Left lung (tissue), 10 donors: Measurements from ENCODE around the gene DENND1A. TPM values are rescaled to one million over a fixed set of nuclear protein-coding genes. Genes with fewer than 3 reads are reported as not detected.

Source experiments
- ATAC-seq: fragments of 200-7000 bp; cut with Tn5 transposase; one replicate; pipeline ENCODE4 v1.9.1; 2020; ENCODE audit warnings: moderate library complexity
- DNase-seq, 4 donors: peaks; one replicate each; pipeline ENCODE4 v3.0.0-alpha.2; 2013 to 2020
- H3K27ac ChIP-seq, 2 donors: fragments of 200-600 bp; sonication (generic) in 1 of 2; one replicate each; pipeline versions ENCODE4 v1.5.0 to v1.8.0; 2020 to 2021
- H3K27me3 ChIP-seq, 2 donors: fragments of 200-600 bp; sonication (generic) in 1 of 2; one replicate each; pipeline versions ENCODE4 v1.5.0 to v1.8.0; 2020 to 2021
- H3K36me3 ChIP-seq, 2 donors: fragments of 200-600 bp; sonication (generic) in 1 of 2; one replicate each; pipeline versions ENCODE4 v1.5.0 to v1.8.0; 2020 to 2021
- H3K4me1 ChIP-seq, 2 donors: fragments of 200-600 bp; one replicate each; pipeline ENCODE4 v1.8.0; 2021
- H3K4me3 ChIP-seq, 2 donors: fragments of 200-600 bp; sonication (generic) in 1 of 2; one replicate each; pipeline versions ENCODE4 v1.5.0 to v1.8.0; 2020 to 2021; ENCODE audit warnings: mild to moderate bottlenecking in 1 of 2
- H3K9me3 ChIP-seq, 2 donors: fragments of 200-600 bp; sonication (generic) in 1 of 2; one replicate each; pipeline versions ENCODE4 v1.5.0 to v1.8.0; 2020 to 2021
- intact Hi-C, 2 donors: fragments of 100-400 bp; cut with DNase I; formaldehyde crosslinking; loops; one replicate each; pipeline versions ENCODE4 v1.11.2 to v1.14.2; 2022
- polyA plus RNA-seq, 6 donors: library from polyadenylated mRNA; unstranded; fragments of 120-200 nt; gene quantifications; one replicate each; pipeline ENCODE4 v1.2.1, GENCODE V29; 2013; ENCODE audit not compliant: insufficient read length in 6 of 6
- total RNA-seq, 2 donors: library from RNA; stranded (reverse); fragmentation: NEBNext Ultra II Directional; extraction: Animal tissue kit (Norgen Biotek cat#: 25700); gene quantifications; one replicate each; pipeline ENCODE4 v1.2.1, GENCODE V29; 2021
- TF ChIP-seq, protein P1 (sequence below), 2 donors: fragments of 200-600 bp; sonication (generic) in 1 of 2; IDR thresholded peaks; one replicate each; pipeline versions ENCODE4 v1.5.0 to v1.8.0; 2021; ENCODE audit warnings: antibody characterized with exemption in 2 of 2
- donor health status: DM: no; HTN: yes; CAD: no.
- donor health status: DM: no; HTN: no; CAD: no.

Gene DENND1A
- total and polyA plus RNA-seq, 8 donors = 8.3 to 23.2 (median 9.7) TPM

DNA sequence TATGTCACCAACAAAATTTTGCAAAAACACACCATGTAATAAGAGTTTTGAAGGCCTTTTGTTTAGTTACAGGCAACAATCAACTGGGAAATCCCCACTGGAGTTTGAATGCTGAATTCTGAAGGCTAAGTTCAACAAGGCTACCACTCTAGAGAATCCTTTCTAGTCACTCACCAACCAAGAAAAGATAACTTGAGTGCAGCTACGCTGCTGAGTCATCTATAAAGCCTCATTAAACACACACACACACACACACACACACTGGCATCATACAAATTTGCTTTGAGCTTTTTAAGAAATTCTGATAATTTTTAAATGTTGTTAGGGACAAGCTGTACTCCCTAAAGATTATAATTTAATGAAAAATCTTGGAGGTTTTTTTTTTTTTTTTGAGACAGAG is 219.6 kb downstream of the DENND1A start:
- intact Hi-C loops = no loop called here
- no peaks in the 10 kb centered on the region for H3K27me3 ChIP-seq
- TF ChIP-seq, protein P1, sequence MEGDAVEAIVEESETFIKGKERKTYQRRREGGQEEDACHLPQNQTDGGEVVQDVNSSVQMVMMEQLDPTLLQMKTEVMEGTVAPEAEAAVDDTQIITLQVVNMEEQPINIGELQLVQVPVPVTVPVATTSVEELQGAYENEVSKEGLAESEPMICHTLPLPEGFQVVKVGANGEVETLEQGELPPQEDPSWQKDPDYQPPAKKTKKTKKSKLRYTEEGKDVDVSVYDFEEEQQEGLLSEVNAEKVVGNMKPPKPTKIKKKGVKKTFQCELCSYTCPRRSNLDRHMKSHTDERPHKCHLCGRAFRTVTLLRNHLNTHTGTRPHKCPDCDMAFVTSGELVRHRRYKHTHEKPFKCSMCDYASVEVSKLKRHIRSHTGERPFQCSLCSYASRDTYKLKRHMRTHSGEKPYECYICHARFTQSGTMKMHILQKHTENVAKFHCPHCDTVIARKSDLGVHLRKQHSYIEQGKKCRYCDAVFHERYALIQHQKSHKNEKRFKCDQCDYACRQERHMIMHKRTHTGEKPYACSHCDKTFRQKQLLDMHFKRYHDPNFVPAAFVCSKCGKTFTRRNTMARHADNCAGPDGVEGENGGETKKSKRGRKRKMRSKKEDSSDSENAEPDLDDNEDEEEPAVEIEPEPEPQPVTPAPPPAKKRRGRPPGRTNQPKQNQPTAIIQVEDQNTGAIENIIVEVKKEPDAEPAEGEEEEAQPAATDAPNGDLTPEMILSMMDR (IDR thresholded peaks at IDR 0.05) = no peak
- no peaks in the 10 kb centered on the region for H3K9me3 ChIP-seq
- H3K4me1 ChIP-seq = no peaks in the 10 kb centered on the region
- no peak overlapping the region for H3K4me3 ChIP-seq
- H3K36me3 ChIP-seq = no peaks in the 10 kb centered on the region
- DNase-seq (no peak), ATAC-seq (peak; percentile 66)
- no peak overlapping the region for H3K27ac ChIP-seq

DNA sequence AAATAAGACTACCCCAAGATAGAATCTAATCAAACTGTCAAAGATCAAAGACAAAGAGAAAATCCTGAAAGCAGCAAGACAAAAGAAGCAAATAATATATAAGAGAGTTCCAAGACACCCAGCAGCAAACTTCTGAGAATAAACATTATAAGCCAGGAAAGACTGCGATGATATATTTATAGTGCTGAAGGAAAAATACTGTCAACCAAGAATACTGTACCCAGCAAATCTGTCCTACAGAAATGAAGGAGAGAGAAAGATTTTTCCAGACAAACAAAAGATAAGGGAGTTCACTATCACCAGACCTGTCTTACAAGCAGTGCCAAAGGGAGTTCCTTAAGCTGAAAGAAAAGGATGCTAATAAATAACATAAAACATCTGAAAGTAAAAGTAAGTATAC is 227.4 kb downstream of the DENND1A start:
- intact Hi-C loops = no loop called here
- H3K27me3 ChIP-seq = no peaks in the 10 kb centered on the region
- H3K9me3 ChIP-seq = peaks cover 0 to 30% of the 10 kb centered on the region in 2 donors
- H3K27ac ChIP-seq = no peak overlapping the region
- no peaks in the 10 kb centered on the region for H3K4me1 ChIP-seq
- H3K4me3 ChIP-seq = no peak overlapping the region
- TF ChIP-seq, protein P1 (IDR thresholded peaks at IDR 0.05) = no peak
- H3K36me3 ChIP-seq = peaks cover 0 to 6% of the 10 kb centered on the region in 2 donors
- no peak for ATAC-seq
- no peak for DNase-seq

DNA sequence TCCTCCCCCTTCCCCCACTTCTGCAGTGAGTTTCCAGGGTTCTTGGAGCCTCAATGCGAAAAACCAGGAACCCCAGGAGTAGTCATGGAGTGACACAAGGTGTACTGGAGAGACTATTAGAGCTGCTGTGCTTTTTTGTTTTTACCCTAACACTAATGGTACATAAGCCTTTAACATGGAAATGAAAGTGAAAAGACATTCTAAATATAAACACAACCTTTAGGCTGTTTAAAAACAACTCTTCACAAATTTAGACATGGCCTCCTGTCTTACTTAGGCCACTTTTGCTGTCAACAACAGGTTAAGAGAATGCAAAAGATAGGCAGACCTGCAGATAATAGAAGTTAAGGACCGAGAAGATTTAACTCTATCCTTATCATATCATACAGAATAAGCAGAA is 232.2 kb downstream of the DENND1A start:
- intact Hi-C loops = no loop called here

DNA sequence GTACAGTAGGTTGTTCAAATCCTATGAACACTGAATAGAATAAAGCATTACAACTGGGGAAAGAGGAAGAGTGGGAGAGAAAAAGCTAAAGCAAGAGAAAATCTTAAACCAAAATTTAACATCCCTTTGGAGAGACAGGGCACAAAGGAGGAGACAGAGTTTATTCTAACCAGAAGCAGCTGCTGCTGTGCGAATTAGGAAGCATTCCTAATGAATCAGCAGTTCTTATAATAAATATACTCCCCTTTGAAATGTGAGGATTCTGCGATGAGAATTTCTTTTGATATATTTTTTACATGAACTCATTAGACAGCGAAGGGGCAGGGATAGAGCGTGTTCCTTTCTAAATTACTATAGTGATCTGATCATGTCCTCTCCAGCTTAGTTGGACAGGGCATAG is 233.4 kb downstream of the DENND1A start:
- DNase-seq = no peak
- ATAC-seq = no peak
- no peaks in the 10 kb centered on the region for H3K36me3 ChIP-seq
- H3K9me3 ChIP-seq = peaks cover 0 to 2% of the 10 kb centered on the region in 2 donors
- no peaks in the 10 kb centered on the region for H3K27me3 ChIP-seq
- intact Hi-C loops = no loop called here
- no peak overlapping the region for H3K27ac ChIP-seq
- H3K4me3 ChIP-seq = no peak overlapping the region
- no peaks in the 10 kb centered on the region for H3K4me1 ChIP-seq
- TF ChIP-seq, protein P1 (IDR thresholded peaks at IDR 0.05) = no peak

More for the DNA sequence above, 232.2 kb downstream of the DENND1A start:
- DNase-seq (no peak), ATAC-seq (no peak)
- H3K27ac ChIP-seq = no peak overlapping the region
- no peaks in the 10 kb centered on the region for H3K27me3 ChIP-seq
- peaks cover 0 to 2% of the 10 kb centered on the region in 2 donors for H3K36me3 ChIP-seq
- TF ChIP-seq, protein P1 (IDR thresholded peaks at IDR 0.05) = no peak
- no peak overlapping the region for H3K4me3 ChIP-seq
- H3K4me1 ChIP-seq = no peaks in the 10 kb centered on the region
- H3K9me3 ChIP-seq = peaks cover 0 to 14% of the 10 kb centered on the region in 2 donors

DNA sequence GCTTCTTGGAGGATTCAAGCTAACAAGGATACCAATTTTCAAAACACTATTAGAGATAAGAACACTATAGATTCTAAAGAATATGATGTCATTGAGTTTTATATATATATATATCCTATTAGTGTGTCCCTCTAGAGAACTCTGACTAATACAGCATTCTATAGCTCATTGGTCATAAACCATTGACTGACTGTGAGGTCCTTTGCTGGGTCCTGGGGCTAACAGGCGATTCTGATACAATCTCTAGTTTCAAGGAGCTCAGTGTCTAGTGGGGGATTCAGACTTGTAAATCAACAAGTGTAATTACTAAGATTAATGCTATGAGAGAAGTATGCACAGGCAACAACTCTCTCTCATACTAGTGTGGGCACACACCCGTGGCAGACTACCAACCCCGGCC is 234.5 kb downstream of the DENND1A start:
- H3K9me3 ChIP-seq = no peaks in the 10 kb centered on the region
- no peak for DNase-seq
- H3K4me1 ChIP-seq = no peaks in the 10 kb centered on the region
- intact Hi-C loops = no loop called here
- H3K27ac ChIP-seq = no peak overlapping the region
- H3K4me3 ChIP-seq = no peak overlapping the region
- ATAC-seq = no peak
- TF ChIP-seq, protein P1 (IDR thresholded peaks at IDR 0.05) = no peak
- H3K36me3 ChIP-seq = no peaks in the 10 kb centered on the region
- no peaks in the 10 kb centered on the region for H3K27me3 ChIP-seq
